WTC11 (cell line): ENCODE results near the gene OR4A15. TPM values are rescaled to one million over a fixed set of nuclear protein-coding genes. Genes with fewer than 3 reads are reported as not detected.

Experiments
- ATAC-seq: fragments of 200-7000 bp; cut with Tn5 transposase; 2 replicates; pipeline ENCODE4 v1.10.0; 2021; ENCODE audit warnings: mild to moderate bottlenecking, moderate library complexity
- Bru-seq: library from RNA; stranded (reverse); fragments of 400-500 nt; gene quantifications from one replicate; lab custom pipeline; 2021; lab: Mats Ljungman, UMichigan
- CTCF ChIA-PET: fragments of 300-600 bp; sonication (Branson Sonifier 250); formaldehyde crosslinking; loops from one replicate; lab custom pipeline; 2021; ENCODE audit warnings: antibody characterized with exemption; lab: Charles Lee
- POLR2A ChIA-PET: fragments of 350-600 bp; sonication (Branson Sonifier 250); formaldehyde crosslinking; loops from one replicate; lab custom pipeline; 2021; ENCODE audit warnings: antibody characterized with exemption; lab: Charles Lee
- DNase-seq: peaks from one replicate; pipeline ENCODE4 v3.0.0; 2021; ENCODE audit warnings: low spot score
- H3K27ac Mint-ChIP-seq: 2 replicates; pipeline ENCODE4 v1.8.0; 2021; ENCODE audit warnings: mixed read lengths
- H3K27me3 Mint-ChIP-seq: 2 replicates; pipeline ENCODE4 v1.8.0; 2021; ENCODE audit warnings: low read depth, mild to moderate bottlenecking, moderate library complexity, mixed read lengths
- H3K36me3 Mint-ChIP-seq: 2 replicates; pipeline ENCODE4 v1.8.0; 2021; ENCODE audit warnings: mixed read lengths
- H3K4me1 Mint-ChIP-seq: 2 replicates; pipeline ENCODE4 v1.8.0; 2022; ENCODE audit warnings: mixed read lengths
- H3K4me3 Mint-ChIP-seq: 2 replicates; pipeline ENCODE4 v1.8.0; 2021; ENCODE audit warnings: mild to moderate bottlenecking, moderate library complexity, mixed read lengths
- H3K9me3 Mint-ChIP-seq: 2 replicates; pipeline ENCODE4 v1.8.0; 2021; ENCODE audit warnings: mixed read lengths
- FOXJ3 ChIP-seq: sonication (generic); formaldehyde crosslinking; IDR thresholded peaks from 2 replicates; pipeline ENCODE4 v1.9.0; 2021; ENCODE audit warnings: missing genetic modification reagents, mild to moderate bottlenecking, borderline replicate concordance
- FOXK1 ChIP-seq: sonication (generic); formaldehyde crosslinking; IDR thresholded peaks from 2 replicates; pipeline ENCODE4 v1.8.0; 2022; ENCODE audit warnings: mild to moderate bottlenecking, moderate library complexity, missing genetic modification reagents
- GRHL2 ChIP-seq: fragments of 250-450 bp; sonication (Bioruptor Pico); IDR thresholded peaks from 2 replicates; pipeline ENCODE4 v1.8.0; 2022; ENCODE audit warnings: mild to moderate bottlenecking, moderate library complexity; ENCODE audit not compliant: insufficient replicate concordance, severe bottlenecking
- GTF2I ChIP-seq: fragments of 250-450 bp; sonication (Bioruptor Pico); conservative IDR thresholded peaks from 2 replicates; pipeline ENCODE4 v1.4.0; 2021; ENCODE audit warnings: mild to moderate bottlenecking
- IRF2 ChIP-seq: sonication (generic); formaldehyde crosslinking; IDR thresholded peaks from 2 replicates; pipeline ENCODE4 v1.8.0; 2022; ENCODE audit warnings: low read depth, missing genetic modification reagents, borderline replicate concordance
- NFATC4 ChIP-seq: fragments of 250-450 bp; sonication (Bioruptor Pico); IDR thresholded peaks from 2 replicates; pipeline ENCODE4 v1.9.0; 2021; ENCODE audit warnings: mild to moderate bottlenecking
- NR1H2 ChIP-seq: sonication (generic); formaldehyde crosslinking; IDR thresholded peaks from 2 replicates; pipeline ENCODE4 v1.9.0; 2021; ENCODE audit warnings: mild to moderate bottlenecking, moderate library complexity, missing genetic modification reagents
- SMAD3 ChIP-seq: sonication (generic); formaldehyde crosslinking; IDR thresholded peaks from 2 replicates; pipeline ENCODE4 v1.8.0; 2022; ENCODE audit warnings: missing genetic modification reagents, mild to moderate bottlenecking, borderline replicate concordance
- SMAD4 ChIP-seq: sonication (generic); formaldehyde crosslinking; IDR thresholded peaks from 2 replicates; pipeline ENCODE4 v1.8.0; 2022; ENCODE audit warnings: mild to moderate bottlenecking, missing genetic modification reagents
- SOX15 ChIP-seq: fragments of 250-450 bp; sonication (Bioruptor Pico); IDR thresholded peaks from 2 replicates; pipeline ENCODE4 v1.9.0; 2021; ENCODE audit warnings: mild to moderate bottlenecking
- ZBTB21 ChIP-seq: sonication (generic); formaldehyde crosslinking; IDR thresholded peaks from 2 replicates; pipeline ENCODE4 v1.8.1; 2023; ENCODE audit warnings: mild to moderate bottlenecking, missing genetic modification reagents, borderline replicate concordance
- ZNF138 ChIP-seq: sonication (generic); formaldehyde crosslinking; conservative IDR thresholded peaks from 2 replicates; pipeline ENCODE4 v1.8.1; 2022; ENCODE audit warnings: mild to moderate bottlenecking, moderate library complexity, missing genetic modification reagents
- ZNF317 ChIP-seq: sonication (generic); formaldehyde crosslinking; IDR thresholded peaks from 2 replicates; pipeline ENCODE4 v1.8.1; 2023; ENCODE audit warnings: low read depth, mild to moderate bottlenecking, moderate library complexity, missing genetic modification reagents, borderline replicate concordance
- ZNF396 ChIP-seq: fragments of 250-450 bp; sonication (Bioruptor Pico); IDR thresholded peaks from 2 replicates; pipeline ENCODE4 v1.8.0; 2021; ENCODE audit warnings: mild to moderate bottlenecking, moderate library complexity, borderline replicate concordance
- long read RNA-seq, 3 experiments: library from RNA in 1 of 3; library from capped mRNA in 1 of 3; library from polyadenylated mRNA in 1 of 3; unstranded in 2 of 3; stranded (forward) in 1 of 3; transcript quantifications; one replicate each; pipeline ENCODE4 v2.0.0, GENCODE V29; 2021
- total RNA-seq: library from RNA; stranded (reverse); gene quantifications from 3 replicates; pipeline ENCODE4 v1.2.3, GENCODE V29; 2021
- TF ChIP-seq, protein P1 (sequence below): fragments of 250-450 bp; sonication (Bioruptor Pico); IDR thresholded peaks from 2 replicates; pipeline ENCODE4 v2.1.2; 2022; ENCODE audit warnings: mild to moderate bottlenecking, moderate library complexity
- TF ChIP-seq, protein P2 (sequence below): fragments of 250-450 bp; sonication (Bioruptor Pico); IDR thresholded peaks from 2 replicates; pipeline ENCODE4 v1.9.0; 2021; ENCODE audit warnings: mild to moderate bottlenecking
- TF ChIP-seq, protein P3 (sequence below): sonication (generic); formaldehyde crosslinking; IDR thresholded peaks from 2 replicates; pipeline ENCODE4 v1.8.1; 2023; ENCODE audit warnings: mild to moderate bottlenecking, missing genetic modification reagents, moderate library complexity
- TF ChIP-seq, protein P4 (sequence below): fragments of 250-450 bp; sonication (Bioruptor Pico); IDR thresholded peaks from 2 replicates; pipeline ENCODE4 v1.9.0; 2021; ENCODE audit warnings: mild to moderate bottlenecking
- TF ChIP-seq, protein P5 (sequence below): fragments of 250-450 bp; sonication (Bioruptor Pico); IDR thresholded peaks from 2 replicates; pipeline ENCODE4 v1.8.0; 2021; ENCODE audit warnings: mild to moderate bottlenecking
- TF ChIP-seq, protein P6 (sequence below): sonication (generic); formaldehyde crosslinking; IDR thresholded peaks from 2 replicates; pipeline ENCODE4 v1.8.1; 2022; ENCODE audit warnings: low read depth, missing genetic modification reagents, borderline replicate concordance

Gene OR4A15
- not detected in 3 replicates for total RNA-seq
- Bru-seq, nascent RNA, result not detected
- long read RNA-seq, experiment 1, result 0 reads
- long read RNA-seq, experiment 2, result 0 reads
- long read RNA-seq, experiment 3, result 0 reads

DNA sequence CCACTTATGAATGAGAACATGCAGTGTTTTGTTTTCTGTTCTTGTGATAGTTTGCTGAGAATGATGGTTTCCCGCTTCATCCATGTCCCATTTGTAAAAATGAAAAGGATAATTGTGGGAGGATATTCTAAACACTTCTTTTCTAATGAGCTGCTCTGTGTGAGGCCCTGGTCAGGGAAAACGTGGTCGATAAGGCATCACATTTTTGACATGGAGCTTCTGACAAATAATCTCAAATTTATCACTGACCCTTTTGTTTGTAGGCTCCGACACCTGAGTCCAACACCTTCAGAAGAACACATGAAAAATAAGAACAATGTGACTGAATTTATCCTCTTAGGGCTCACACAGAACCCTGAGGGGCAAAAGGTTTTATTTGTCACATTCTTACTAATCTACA, at the start of gene OR4A15:
Gene OR4A15 (plus strand): TSS at position 301 of the 400 bp plus-strand sequence. CDS start 0 bp downstream, at position 301.
- no peak for TF ChIP-seq NR1H2
- TF ChIP-seq, protein P1, sequence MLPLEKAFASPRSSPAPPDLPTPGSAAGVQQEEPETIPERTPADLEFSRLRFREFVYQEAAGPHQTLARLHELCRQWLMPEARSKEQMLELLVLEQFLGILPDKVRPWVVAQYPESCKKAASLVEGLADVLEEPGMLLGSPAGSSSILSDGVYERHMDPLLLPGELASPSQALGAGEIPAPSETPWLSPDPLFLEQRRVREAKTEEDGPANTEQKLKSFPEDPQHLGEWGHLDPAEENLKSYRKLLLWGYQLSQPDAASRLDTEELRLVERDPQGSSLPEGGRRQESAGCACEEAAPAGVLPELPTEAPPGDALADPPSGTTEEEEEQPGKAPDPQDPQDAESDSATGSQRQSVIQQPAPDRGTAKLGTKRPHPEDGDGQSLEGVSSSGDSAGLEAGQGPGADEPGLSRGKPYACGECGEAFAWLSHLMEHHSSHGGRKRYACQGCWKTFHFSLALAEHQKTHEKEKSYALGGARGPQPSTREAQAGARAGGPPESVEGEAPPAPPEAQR (CRISPR knock-in tag), result no peak
- TF ChIP-seq SMAD4 (CRISPR knock-in tag), result no peak
- no peak for TF ChIP-seq FOXJ3 (CRISPR knock-in tag)
- TF ChIP-seq, protein P2, sequence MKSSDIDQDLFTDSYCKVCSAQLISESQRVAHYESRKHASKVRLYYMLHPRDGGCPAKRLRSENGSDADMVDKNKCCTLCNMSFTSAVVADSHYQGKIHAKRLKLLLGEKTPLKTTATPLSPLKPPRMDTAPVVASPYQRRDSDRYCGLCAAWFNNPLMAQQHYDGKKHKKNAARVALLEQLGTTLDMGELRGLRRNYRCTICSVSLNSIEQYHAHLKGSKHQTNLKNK (CRISPR knock-in tag), result no peak
- no peak for TF ChIP-seq GTF2I (CRISPR knock-in tag)
- TF ChIP-seq, protein P3, sequence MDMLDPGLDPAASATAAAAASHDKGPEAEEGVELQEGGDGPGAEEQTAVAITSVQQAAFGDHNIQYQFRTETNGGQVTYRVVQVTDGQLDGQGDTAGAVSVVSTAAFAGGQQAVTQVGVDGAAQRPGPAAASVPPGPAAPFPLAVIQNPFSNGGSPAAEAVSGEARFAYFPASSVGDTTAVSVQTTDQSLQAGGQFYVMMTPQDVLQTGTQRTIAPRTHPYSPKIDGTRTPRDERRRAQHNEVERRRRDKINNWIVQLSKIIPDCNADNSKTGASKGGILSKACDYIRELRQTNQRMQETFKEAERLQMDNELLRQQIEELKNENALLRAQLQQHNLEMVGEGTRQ (CRISPR knock-in tag), result no peak
- no peak for TF ChIP-seq NFATC4 (CRISPR knock-in tag)
- no peak for TF ChIP-seq GRHL2 (CRISPR knock-in tag)
- TF ChIP-seq IRF2, result no peak
- TF ChIP-seq ZBTB21 (CRISPR knock-in tag), result no peak
- TF ChIP-seq ZNF317 (CRISPR knock-in tag), result no peak
- no peak for TF ChIP-seq SMAD3 (CRISPR knock-in tag)
- TF ChIP-seq ZNF138 (CRISPR knock-in tag), result no peak
- TF ChIP-seq ZNF396 (CRISPR knock-in tag), result no peak
- TF ChIP-seq, protein P4, sequence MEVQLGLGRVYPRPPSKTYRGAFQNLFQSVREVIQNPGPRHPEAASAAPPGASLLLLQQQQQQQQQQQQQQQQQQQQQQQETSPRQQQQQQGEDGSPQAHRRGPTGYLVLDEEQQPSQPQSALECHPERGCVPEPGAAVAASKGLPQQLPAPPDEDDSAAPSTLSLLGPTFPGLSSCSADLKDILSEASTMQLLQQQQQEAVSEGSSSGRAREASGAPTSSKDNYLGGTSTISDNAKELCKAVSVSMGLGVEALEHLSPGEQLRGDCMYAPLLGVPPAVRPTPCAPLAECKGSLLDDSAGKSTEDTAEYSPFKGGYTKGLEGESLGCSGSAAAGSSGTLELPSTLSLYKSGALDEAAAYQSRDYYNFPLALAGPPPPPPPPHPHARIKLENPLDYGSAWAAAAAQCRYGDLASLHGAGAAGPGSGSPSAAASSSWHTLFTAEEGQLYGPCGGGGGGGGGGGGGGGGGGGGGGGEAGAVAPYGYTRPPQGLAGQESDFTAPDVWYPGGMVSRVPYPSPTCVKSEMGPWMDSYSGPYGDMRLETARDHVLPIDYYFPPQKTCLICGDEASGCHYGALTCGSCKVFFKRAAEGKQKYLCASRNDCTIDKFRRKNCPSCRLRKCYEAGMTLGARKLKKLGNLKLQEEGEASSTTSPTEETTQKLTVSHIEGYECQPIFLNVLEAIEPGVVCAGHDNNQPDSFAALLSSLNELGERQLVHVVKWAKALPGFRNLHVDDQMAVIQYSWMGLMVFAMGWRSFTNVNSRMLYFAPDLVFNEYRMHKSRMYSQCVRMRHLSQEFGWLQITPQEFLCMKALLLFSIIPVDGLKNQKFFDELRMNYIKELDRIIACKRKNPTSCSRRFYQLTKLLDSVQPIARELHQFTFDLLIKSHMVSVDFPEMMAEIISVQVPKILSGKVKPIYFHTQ (CRISPR knock-in tag), result no peak
- TF ChIP-seq, protein P5, sequence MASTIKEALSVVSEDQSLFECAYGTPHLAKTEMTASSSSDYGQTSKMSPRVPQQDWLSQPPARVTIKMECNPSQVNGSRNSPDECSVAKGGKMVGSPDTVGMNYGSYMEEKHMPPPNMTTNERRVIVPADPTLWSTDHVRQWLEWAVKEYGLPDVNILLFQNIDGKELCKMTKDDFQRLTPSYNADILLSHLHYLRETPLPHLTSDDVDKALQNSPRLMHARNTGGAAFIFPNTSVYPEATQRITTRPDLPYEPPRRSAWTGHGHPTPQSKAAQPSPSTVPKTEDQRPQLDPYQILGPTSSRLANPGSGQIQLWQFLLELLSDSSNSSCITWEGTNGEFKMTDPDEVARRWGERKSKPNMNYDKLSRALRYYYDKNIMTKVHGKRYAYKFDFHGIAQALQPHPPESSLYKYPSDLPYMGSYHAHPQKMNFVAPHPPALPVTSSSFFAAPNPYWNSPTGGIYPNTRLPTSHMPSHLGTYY, result no peak
- TF ChIP-seq, protein P6, sequence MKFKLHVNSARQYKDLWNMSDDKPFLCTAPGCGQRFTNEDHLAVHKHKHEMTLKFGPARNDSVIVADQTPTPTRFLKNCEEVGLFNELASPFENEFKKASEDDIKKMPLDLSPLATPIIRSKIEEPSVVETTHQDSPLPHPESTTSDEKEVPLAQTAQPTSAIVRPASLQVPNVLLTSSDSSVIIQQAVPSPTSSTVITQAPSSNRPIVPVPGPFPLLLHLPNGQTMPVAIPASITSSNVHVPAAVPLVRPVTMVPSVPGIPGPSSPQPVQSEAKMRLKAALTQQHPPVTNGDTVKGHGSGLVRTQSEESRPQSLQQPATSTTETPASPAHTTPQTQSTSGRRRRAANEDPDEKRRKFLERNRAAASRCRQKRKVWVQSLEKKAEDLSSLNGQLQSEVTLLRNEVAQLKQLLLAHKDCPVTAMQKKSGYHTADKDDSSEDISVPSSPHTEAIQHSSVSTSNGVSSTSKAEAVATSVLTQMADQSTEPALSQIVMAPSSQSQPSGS, result no peak
- peaks cover 64% of the 10 kb centered on the region for H3K36me3 Mint-ChIP-seq
- no peaks in the 10 kb centered on the region for H3K4me1 Mint-ChIP-seq
- peaks cover 80% of the 10 kb centered on the region for H3K9me3 Mint-ChIP-seq
- ATAC-seq (no peak), DNase-seq (no peak)
- CTCF ChIA-PET, result no interaction called here
- H3K27me3 Mint-ChIP-seq, result peaks cover 7% of the 10 kb centered on the region; the same call in 1 of the 2 replicates
- no peak within 1 kb of the TSS for H3K4me3 Mint-ChIP-seq
- no peak within 1 kb of the TSS for H3K27ac Mint-ChIP-seq
- POLR2A ChIA-PET, result no interaction called here

DNA sequence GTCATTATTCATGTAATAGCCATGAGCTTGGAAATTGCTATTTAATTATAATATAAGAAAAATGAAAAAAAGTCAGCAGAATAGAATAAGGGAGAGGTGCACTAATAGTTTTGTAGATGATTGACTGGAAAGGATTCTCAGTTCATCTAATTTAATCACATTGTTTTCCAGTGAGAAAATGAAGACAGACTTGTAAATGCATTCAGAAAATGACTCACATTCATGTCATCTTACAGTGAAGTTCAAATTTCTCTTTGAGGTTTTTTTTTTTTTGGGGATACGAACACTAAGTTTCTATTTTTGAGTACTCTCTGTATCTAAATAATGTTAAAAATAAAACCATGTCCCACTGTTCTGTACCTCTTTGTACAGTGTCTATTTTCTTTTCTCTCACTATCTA, 43.3 kb upstream of the OR4A15 start:
- CTCF ChIA-PET, result no interaction called here
- no peak for DNase-seq
- POLR2A ChIA-PET, result no interaction called here
- TF ChIP-seq SOX15 (CRISPR knock-in tag), result no peak
- TF ChIP-seq FOXK1, result no peak
- TF ChIP-seq GTF2I (CRISPR knock-in tag), result no peak
- TF ChIP-seq, all 79 proteins: peak for 0
- no peak overlapping the region for H3K4me3 Mint-ChIP-seq
- peaks cover 65% of the 10 kb centered on the region for H3K36me3 Mint-ChIP-seq
- peaks cover 13% of the 10 kb centered on the region for H3K27me3 Mint-ChIP-seq
- no peak overlapping the region for H3K27ac Mint-ChIP-seq
- H3K9me3 Mint-ChIP-seq, result peaks cover 79% of the 10 kb centered on the region
- H3K4me1 Mint-ChIP-seq, result no peaks in the 10 kb centered on the region
- ATAC-seq, result no peak
